Liver (tissue), 3 donors: Measurements from ENCODE around the gene MRPL40.

Experiments
- ATF3 ChIP-seq: IDR thresholded peaks from 2 replicates; pipeline ENCODE4 v1.6.1; 2016; ENCODE audit warnings: antibody characterized with exemption
- CTCF ChIP-seq: fragments of 150-350 bp; IDR thresholded peaks from 2 replicates; pipeline ENCODE4 v1.5.1; 2017; ENCODE audit warnings: improper control_type of control experiment, low read depth, low read length; ENCODE audit not compliant: missing input control
- EGR1 ChIP-seq, 2 donors: IDR thresholded peaks; 2 replicates each; pipeline ENCODE4 v1.6.1; 2016 to 2018; ENCODE audit warnings: antibody characterized with exemption in 2 of 2, low read depth in 2 of 2
- FOXA1 ChIP-seq: IDR thresholded peaks from 2 replicates; pipeline ENCODE4 v1.6.1; 2016; ENCODE audit warnings: antibody characterized with exemption
- GABPA ChIP-seq, 2 donors: IDR thresholded peaks in 1 of 2; conservative IDR thresholded peaks in 1 of 2; 2 replicates each; pipeline ENCODE4 v1.6.1; 2016; ENCODE audit warnings: antibody characterized with exemption in 2 of 2, mild to moderate bottlenecking in 1 of 2, moderate library complexity in 1 of 2
- HNF4A ChIP-seq, 2 donors: conservative IDR thresholded peaks; 2 replicates each; pipeline ENCODE4 v1.6.1; 2016; ENCODE audit warnings: antibody characterized with exemption in 2 of 2, mild to moderate bottlenecking in 2 of 2
- JUND ChIP-seq, 2 donors: IDR thresholded peaks; 2 replicates each; pipeline ENCODE4 v1.6.1; 2016; ENCODE audit warnings: antibody characterized with exemption in 2 of 2
- MAX ChIP-seq: IDR thresholded peaks from 2 replicates; pipeline ENCODE4 v1.6.1; 2016; ENCODE audit warnings: antibody characterized with exemption
- RAD21 ChIP-seq, 2 donors: IDR thresholded peaks; 2 replicates each; pipeline ENCODE4 v1.6.1; 2016; ENCODE audit warnings: antibody characterized with exemption in 2 of 2, mild to moderate bottlenecking in 2 of 2
- REST ChIP-seq: IDR thresholded peaks from 2 replicates; pipeline ENCODE4 v1.6.1; 2016; ENCODE audit warnings: antibody characterized with exemption, mild to moderate bottlenecking
- RXRA ChIP-seq, 2 donors: IDR thresholded peaks; 2 replicates each; pipeline ENCODE4 v1.6.1; 2017 to 2018; ENCODE audit warnings: antibody characterized with exemption in 2 of 2, mild to moderate bottlenecking in 1 of 2
- TAF1 ChIP-seq: conservative IDR thresholded peaks from 2 replicates; pipeline ENCODE4 v1.6.1; 2016; ENCODE audit warnings: antibody characterized with exemption, mild to moderate bottlenecking
- YY1 ChIP-seq: IDR thresholded peaks from 2 replicates; pipeline ENCODE4 v1.6.1; 2016; ENCODE audit warnings: antibody characterized with exemption, mild to moderate bottlenecking
- donor health status: healthy.
- donor health status: healthy.

GRCh38 chr22:19412923-19413322, 19.4 kb upstream of the MRPL40 start:
- TF ChIP-seq RAD21 (IDR thresholded peaks at IDR 0.05), result no peak
- no peak for TF ChIP-seq CTCF
- TF ChIP-seq ATF3, result no peak
- no peak for TF ChIP-seq MAX
- no peak for TF ChIP-seq TAF1
- TF ChIP-seq JUND (IDR thresholded peaks at IDR 0.05), result no peak
- TF ChIP-seq RXRA (IDR thresholded peaks at IDR 0.05), result no peak
- no peak for TF ChIP-seq FOXA1
- no peak for TF ChIP-seq HNF4A (conservative IDR thresholded peaks at IDR 0.05)
- no peak for TF ChIP-seq EGR1 (IDR thresholded peaks at IDR 0.05; ENCODE audit: low read depth in 2 of 2)
- no peak for TF ChIP-seq GABPA (IDR thresholded peaks at IDR 0.05 in 1 of 2, conservative IDR thresholded peaks at IDR 0.05 in 1 of 2)
- no peak for TF ChIP-seq YY1
- no peak for TF ChIP-seq REST
